NCI-H1417 treated with DMSO at 0.1 percent for 48 hours (cell line): ENCODE results near the gene ENO3.
A peak's percentile ranks its signal among the peaks of the same experiment; 100 is the strongest.

Experiments used
- DNase-seq: peaks from one replicate; lab custom pipeline; 2025; lab: John Stamatoyannopoulos, UW

ENO3 gene

GRCh38 chr17:4937553-4937952 is 13.4 kb upstream of the ENO3 start:
- DNase-seq: no peak

GRCh38 chr17:4938069-4938491 is 12.8 kb upstream of the ENO3 start:
- DNase-seq: no peak

GRCh38 chr17:4938688-4939545 is 12.0 kb upstream of the ENO3 start:
- DNase-seq: no peak

- DNase-seq: no peak
Observed at GRCh38 chr17:4939546-4939795, 11.4 kb upstream of the ENO3 start.

GRCh38 chr17:4939796-4940554 is 10.9 kb upstream of the ENO3 start, which contains the start of the genes RNF167 and SLC25A11:
Gene RNF167 (plus strand): TSS chr17:4940268. CDS start chr17:4940910, 642 bp downstream.
Gene SLC25A11 (minus strand): TSS chr17:4940046. CDS start chr17:4939910, 136 bp downstream.
- DNase-seq: peak; percentile 84

- no peak for DNase-seq
Observed at GRCh38 chr17:4940555-4941318, 10.2 kb upstream of the ENO3 start.

- no peak for DNase-seq
Observed at GRCh38 chr17:4941319-4941610, 9.7 kb upstream of the ENO3 start.

- DNase-seq: no peak
Observed at GRCh38 chr17:4942760-4943508, 8.0 kb upstream of the ENO3 start.

- no peak for DNase-seq
Observed at GRCh38 chr17:4944163-4944553, 6.8 kb upstream of the ENO3 start.

- DNase-seq: no peak
Observed at GRCh38 chr17:4944554-4945175, 6.3 kb upstream of the ENO3 start.

GRCh38 chr17:4945176-4945943 is 5.6 kb upstream of the ENO3 start:
- DNase-seq: no peak

- no peak for DNase-seq
Observed at GRCh38 chr17:4945944-4946280, 5.0 kb upstream of the ENO3 start.

- DNase-seq: no peak
Observed at GRCh38 chr17:4946312-4946976, 4.5 kb upstream of the ENO3 start.

- DNase-seq: no peak
Observed at GRCh38 chr17:4947010-4947410, 3.9 kb upstream of the ENO3 start.

- no peak for DNase-seq
Observed at GRCh38 chr17:4947411-4948165, 3.3 kb upstream of the ENO3 start.

GRCh38 chr17:4948166-4948930 is 2.6 kb upstream of the ENO3 start, which contains the start of gene PFN1:
Gene PFN1 (minus strand): TSS chr17:4948530. CDS start chr17:4948394, 136 bp downstream.
- no peak for DNase-seq

GRCh38 chr17:4948931-4949320 is 2.0 kb upstream of the ENO3 start:
- DNase-seq: no peak

GRCh38 chr17:4949321-4950074 is 1.4 kb upstream of the ENO3 start:
- DNase-seq: no peak
